ENCODE data around the gene HOXD11. TPM values are rescaled to one million over a fixed set of nuclear protein-coding genes. Genes with fewer than 3 reads are reported as not detected.

The HOXD11 gene
- total and polyA plus RNA-seq, 2 of the 13 experiments (the other 11 are each of a cell fraction or from before 2014, with no cell fraction given) = not detected

GRCh38 chr2:176148751-176149421 is 41.8 kb downstream of the HOXD11 start (continued):
- no peak for TF ChIP-seq ZHX2 (IDR thresholded peaks at IDR 0.05; ENCODE audit: low read depth)
- no peak for TF ChIP-seq ZHX2 (CRISPR knock-in tag; IDR thresholded peaks at IDR 0.05; ENCODE audit: borderline replicate concordance)
- no peak for TF ChIP-seq NFIB (CRISPR knock-in tag; IDR thresholded peaks at IDR 0.05; ENCODE audit: borderline replicate concordance)
- TF ChIP-seq HNF1B (CRISPR knock-in tag; IDR thresholded peaks at IDR 0.05) = peak; percentile 15; the same call in 1 of the 2 replicates
- TF ChIP-seq FOXO4 (CRISPR knock-in tag; conservative IDR thresholded peaks at IDR 0.05) = 0 out of 2 replicates have a peak, but pooled peaks have one; percentile 16
- no peak for TF ChIP-seq POGZ (CRISPR knock-in tag; IDR thresholded peaks at IDR 0.05)
- peak; percentile 23; the same call in 1 of the 2 replicates for TF ChIP-seq RXRA (CRISPR knock-in tag; IDR thresholded peaks at IDR 0.05)
- peak; percentile 65 for TF ChIP-seq RARA (CRISPR knock-in tag; IDR thresholded peaks at IDR 0.05)
- no peak for TF ChIP-seq ONECUT2 (CRISPR knock-in tag; IDR thresholded peaks at IDR 0.05)
- no peak for TF ChIP-seq BORCS8-MEF2B (CRISPR knock-in tag; IDR thresholded peaks at IDR 0.05)
- TF ChIP-seq FLYWCH1 (CRISPR knock-in tag; IDR thresholded peaks at IDR 0.05) = no peak
- TF ChIP-seq ZNF75D (CRISPR knock-in tag; IDR thresholded peaks at IDR 0.05; ENCODE audit: borderline replicate concordance) = no peak
- no peak for TF ChIP-seq MAFK (conservative IDR thresholded peaks at IDR 0.05 in 1 of 2, IDR thresholded peaks at IDR 0.05 in 1 of 2; ENCODE audit: low read length in 2 of 2)
- no peak for TF ChIP-seq RFX3 (CRISPR knock-in tag; IDR thresholded peaks at IDR 0.05)
- TF ChIP-seq ZBTB38 (CRISPR knock-in tag; IDR thresholded peaks at IDR 0.05) = no peak
- TF ChIP-seq PAWR (CRISPR knock-in tag; IDR thresholded peaks at IDR 0.05; ENCODE audit: borderline replicate concordance) = no peak
- no peak for TF ChIP-seq ZKSCAN1 (IDR thresholded peaks at IDR 0.05; ENCODE audit: low read length)
